Uterus (tissue), 2 donors: Measurements from ENCODE around the gene COG3.

Experiments used
- POLR2A ChIP-seq, 2 donors: fragments of 450-650 bp; IDR thresholded peaks; one replicate each; pipeline ENCODE4 v1.6.1; 2016; ENCODE audit warnings: antibody characterized with exemption in 2 of 2, mild to moderate bottlenecking in 1 of 2, moderate library complexity in 1 of 2
- TF ChIP-seq, protein P1 (sequence below), 4 experiments: fragments of 200-600 bp in 2 of 4; fragments of 450-650 bp in 2 of 4; sonication (generic) in 2 of 4; IDR thresholded peaks; one replicate each; pipeline ENCODE4 v1.5.1; 2016 to 2019; ENCODE audit warnings: antibody characterized with exemption in 4 of 4, mild to moderate bottlenecking in 2 of 4, moderate library complexity in 1 of 4

DNA sequence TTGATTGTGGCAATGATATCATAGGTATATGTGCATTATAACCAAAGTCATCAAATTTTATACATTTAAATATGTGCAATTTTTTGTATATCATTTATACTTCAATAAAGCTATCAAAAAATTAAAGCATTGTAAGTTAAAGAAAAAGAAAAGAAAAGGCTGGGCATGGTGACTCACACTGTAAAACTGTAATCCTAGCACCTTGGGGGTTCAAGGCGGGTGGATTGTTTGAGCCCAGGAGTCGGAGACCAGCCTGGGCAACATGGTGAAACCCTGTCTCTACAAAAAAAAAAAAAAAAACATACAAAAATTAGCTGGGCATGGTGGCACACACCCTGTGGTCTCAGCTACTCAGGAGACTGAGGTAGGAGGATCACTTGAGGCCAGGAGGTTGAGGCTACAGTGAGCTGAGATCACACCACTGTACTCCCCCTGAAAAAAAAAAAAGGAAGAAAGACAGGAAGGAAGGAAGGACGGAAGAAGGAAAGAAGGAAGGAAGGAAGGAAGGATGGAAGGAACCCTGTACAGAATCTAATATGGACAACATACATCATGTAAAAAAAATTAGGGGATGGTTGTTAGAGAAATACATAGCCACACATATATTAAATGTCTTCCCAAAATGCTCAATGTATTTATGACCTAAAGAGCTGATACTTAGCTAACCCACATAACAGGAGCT lies 24.8 kb upstream of the COG3 start:
- TF ChIP-seq POLR2A (IDR thresholded peaks at IDR 0.05): no peak
- TF ChIP-seq, protein P1, sequence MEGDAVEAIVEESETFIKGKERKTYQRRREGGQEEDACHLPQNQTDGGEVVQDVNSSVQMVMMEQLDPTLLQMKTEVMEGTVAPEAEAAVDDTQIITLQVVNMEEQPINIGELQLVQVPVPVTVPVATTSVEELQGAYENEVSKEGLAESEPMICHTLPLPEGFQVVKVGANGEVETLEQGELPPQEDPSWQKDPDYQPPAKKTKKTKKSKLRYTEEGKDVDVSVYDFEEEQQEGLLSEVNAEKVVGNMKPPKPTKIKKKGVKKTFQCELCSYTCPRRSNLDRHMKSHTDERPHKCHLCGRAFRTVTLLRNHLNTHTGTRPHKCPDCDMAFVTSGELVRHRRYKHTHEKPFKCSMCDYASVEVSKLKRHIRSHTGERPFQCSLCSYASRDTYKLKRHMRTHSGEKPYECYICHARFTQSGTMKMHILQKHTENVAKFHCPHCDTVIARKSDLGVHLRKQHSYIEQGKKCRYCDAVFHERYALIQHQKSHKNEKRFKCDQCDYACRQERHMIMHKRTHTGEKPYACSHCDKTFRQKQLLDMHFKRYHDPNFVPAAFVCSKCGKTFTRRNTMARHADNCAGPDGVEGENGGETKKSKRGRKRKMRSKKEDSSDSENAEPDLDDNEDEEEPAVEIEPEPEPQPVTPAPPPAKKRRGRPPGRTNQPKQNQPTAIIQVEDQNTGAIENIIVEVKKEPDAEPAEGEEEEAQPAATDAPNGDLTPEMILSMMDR (IDR thresholded peaks at IDR 0.05): no peak
